ENCODE data around the gene INO80. TPM values are rescaled to one million over a fixed set of nuclear protein-coding genes. Genes with fewer than 3 reads are reported as not detected.
A peak's percentile ranks its signal among the peaks of the same experiment; 100 is the strongest.

The INO80 gene
- total RNA-seq, 1 donor from 2014 or later: 31.7 TPM

GRCh38 chr15:41020829-41021228 is 95.3 kb downstream of the INO80 start:
- Histone ChIP-seq H3K4me3 (no peak overlapping the region), H3K27me3 (no peaks in the 10 kb centered on the region), H3K36me3 (peaks cover 0 to 19% of the 10 kb centered on the region in 2 donors), H3K4me1 (peaks cover 7% of the 10 kb centered on the region), H3K9me3 (no peaks in the 10 kb centered on the region), H3K27ac (no peak overlapping the region)
- DNase-seq (ENCODE audit: extremely low spot score in 2 of 2): no peak
- intact Hi-C loops (cut with DNase I): loop anchor here (5.0 kb wide), 1 partner anchor 119 kb away; no protein-coding TSS in a partner anchor
- no peak for TF ChIP-seq POLR2A (IDR thresholded peaks at IDR 0.05)
- TF ChIP-seq CTCF (IDR thresholded peaks at IDR 0.05): no peak
- no peak for TF ChIP-seq POLR2AphosphoS5 (IDR thresholded peaks at IDR 0.05; ENCODE audit: insufficient read depth in 1 of 2, low read depth in 1 of 2)

- no peak for DNase-seq (ENCODE audit: extremely low spot score in 2 of 2)
- Histone ChIP-seq H3K4me3 (no peak overlapping the region), H3K27ac (no peak overlapping the region), H3K27me3 (no peaks in the 10 kb centered on the region), H3K36me3 (peaks cover 0 to 19% of the 10 kb centered on the region in 2 donors), H3K9me3 (no peaks in the 10 kb centered on the region), H3K4me1 (peaks cover 7% of the 10 kb centered on the region)
- TF ChIP-seq CTCF (IDR thresholded peaks at IDR 0.05) (no peak), POLR2A (IDR thresholded peaks at IDR 0.05) (no peak), POLR2AphosphoS5 (IDR thresholded peaks at IDR 0.05; ENCODE audit: insufficient read depth in 1 of 2, low read depth in 1 of 2) (no peak)
- intact Hi-C loops (cut with DNase I): loop anchor here (5.0 kb wide), 1 partner anchor 118 kb away; no protein-coding TSS in a partner anchor
Measured at GRCh38 chr15:41020311-41020710, 95.8 kb downstream of the INO80 start.

GRCh38 chr15:41019174-41019573 is 96.9 kb downstream of the INO80 start:
- intact Hi-C loops (cut with DNase I): loop anchor here (10.0 kb wide), 1 partner anchor 74 kb away; no protein-coding TSS in a partner anchor
- no peak for DNase-seq (ENCODE audit: extremely low spot score in 2 of 2)

GRCh38 chr15:41018534-41018933 is 97.5 kb downstream of the INO80 start:
- Histone ChIP-seq H3K4me3 (no peak overlapping the region), H3K36me3 (peaks cover 0 to 23% of the 10 kb centered on the region in 2 donors), H3K9me3 (no peaks in the 10 kb centered on the region), H3K4me1 (peaks cover 7% of the 10 kb centered on the region), H3K27me3 (no peaks in the 10 kb centered on the region), H3K27ac (no peak overlapping the region)
- intact Hi-C loops (cut with DNase I): loop anchor here (10.0 kb wide), 1 partner anchor 74 kb away; no protein-coding TSS in a partner anchor
- TF ChIP-seq POLR2A (IDR thresholded peaks at IDR 0.05) (no peak), CTCF (IDR thresholded peaks at IDR 0.05) (peak in 1 of 3 experiments; percentile 12), POLR2AphosphoS5 (IDR thresholded peaks at IDR 0.05; ENCODE audit: insufficient read depth in 1 of 2, low read depth in 1 of 2) (peak in 1 of 2 donors; percentile 53)
- no peak for DNase-seq (ENCODE audit: extremely low spot score in 2 of 2)

More at GRCh38 chr15:41019174-41019573, 96.9 kb downstream of the INO80 start:
- TF ChIP-seq POLR2AphosphoS5 (IDR thresholded peaks at IDR 0.05; ENCODE audit: insufficient read depth in 1 of 2, low read depth in 1 of 2) (no peak), POLR2A (IDR thresholded peaks at IDR 0.05) (no peak), CTCF (IDR thresholded peaks at IDR 0.05) (no peak)
- no peaks in the 10 kb centered on the region for H3K9me3 ChIP-seq
- H3K4me1 ChIP-seq: peaks cover 7% of the 10 kb centered on the region
- H3K36me3 ChIP-seq: peaks cover 0 to 19% of the 10 kb centered on the region in 2 donors
- H3K4me3 ChIP-seq: no peak overlapping the region
- H3K27me3 ChIP-seq: no peaks in the 10 kb centered on the region
- H3K27ac ChIP-seq: no peak overlapping the region

GRCh38 chr15:41017066-41017735 is 98.9 kb downstream of the INO80 start:
- Histone ChIP-seq H3K27me3 (no peaks in the 10 kb centered on the region), H3K36me3 (peaks cover 0 to 25% of the 10 kb centered on the region in 2 donors), H3K27ac (no peak overlapping the region), H3K4me1 (peaks cover 7% of the 10 kb centered on the region), H3K4me3 (no peak overlapping the region), H3K9me3 (no peaks in the 10 kb centered on the region)
- intact Hi-C loops (cut with DNase I): loop anchor here (10.0 kb wide), 1 partner anchor 72 kb away; no protein-coding TSS in a partner anchor
- DNase-seq (ENCODE audit: extremely low spot score in 2 of 2): no peak
- TF ChIP-seq POLR2A (IDR thresholded peaks at IDR 0.05) (no peak), CTCF (IDR thresholded peaks at IDR 0.05) (no peak), POLR2AphosphoS5 (IDR thresholded peaks at IDR 0.05; ENCODE audit: insufficient read depth in 1 of 2, low read depth in 1 of 2) (no peak)

Measured in vagina (tissue), 2 donors.